H9 (cell line): Measurements from ENCODE around the gene TNFSF10. TPM values are rescaled to one million over a fixed set of nuclear protein-coding genes. Genes with fewer than 3 reads are reported as not detected.

ENCODE experiments used
- DNase-seq: peaks from one replicate; pipeline ENCODE4 v3.0.0-alpha.2; 2017
- H2AFZ ChIP-seq: one replicate; pipeline ENCODE4 v1.6.1; 2013; ENCODE audit warnings: mild to moderate bottlenecking, low read length, control low read depth, moderate library complexity
- H2AK5ac ChIP-seq: 2 replicates; pipeline ENCODE4 v1.6.1; 2013; ENCODE audit warnings: low read length, control low read depth, mixed read lengths; ENCODE audit not compliant: insufficient read length
- H2BK120ac ChIP-seq: one replicate; pipeline ENCODE4 v1.6.1; 2013; ENCODE audit warnings: low read depth, mild to moderate bottlenecking, low read length, control low read depth, inconsistent platforms; ENCODE audit not compliant: poor library complexity, severe bottlenecking
- H2BK12ac ChIP-seq: 2 replicates; pipeline ENCODE4 v1.6.1; 2013; ENCODE audit warnings: low read length, control low read depth, mixed read lengths, low read depth; ENCODE audit not compliant: insufficient read length
- H2BK15ac ChIP-seq: 2 replicates; pipeline ENCODE4 v1.6.1; 2013; ENCODE audit warnings: low read depth, low read length, control low read depth
- H2BK20ac ChIP-seq: one replicate; pipeline ENCODE4 v1.6.1; 2013; ENCODE audit warnings: low read depth, mild to moderate bottlenecking, low read length, control low read depth, inconsistent platforms; ENCODE audit not compliant: poor library complexity, severe bottlenecking
- H2BK5ac ChIP-seq: 2 replicates; pipeline ENCODE4 v1.6.1; 2013; ENCODE audit warnings: low read length, control low read depth, mixed read lengths; ENCODE audit not compliant: insufficient read length
- H3K14ac ChIP-seq: 2 replicates; pipeline ENCODE4 v1.6.1; 2013; ENCODE audit warnings: low read length, control low read depth; ENCODE audit not compliant: insufficient read depth
- H3K18ac ChIP-seq: 2 replicates; pipeline ENCODE4 v1.6.1; 2013; ENCODE audit warnings: low read depth, mild to moderate bottlenecking, mixed read lengths, low read length, control low read depth; ENCODE audit not compliant: insufficient read length
- H3K23ac ChIP-seq: 2 replicates; pipeline ENCODE4 v1.6.1; 2013; ENCODE audit warnings: low read length, control low read depth, mixed read lengths, low read depth; ENCODE audit not compliant: insufficient read length
- H3K23me2 ChIP-seq: 2 replicates; pipeline ENCODE4 v1.6.1; 2013; ENCODE audit warnings: low read depth, mild to moderate bottlenecking, mixed read lengths, low read length, control low read depth; ENCODE audit not compliant: insufficient read length, poor library complexity, severe bottlenecking
- H3K27ac ChIP-seq: 2 replicates; pipeline ENCODE4 v1.5.1; 2013; ENCODE audit warnings: low read length, control low read depth, mixed read lengths, low read depth; ENCODE audit not compliant: insufficient read length
- H3K27me3 ChIP-seq: 2 replicates; pipeline ENCODE4 v1.6.1; 2013; ENCODE audit warnings: low read length, control low read depth, inconsistent platforms; ENCODE audit not compliant: insufficient read depth
- H3K4ac ChIP-seq: 2 replicates; pipeline ENCODE4 v1.6.1; 2013; ENCODE audit warnings: low read depth, mild to moderate bottlenecking, control low read depth, inconsistent platforms, low read length, moderate library complexity
- H3K4me1 ChIP-seq: 2 replicates; pipeline ENCODE4 v1.6.1; 2013; ENCODE audit warnings: low read length, control low read depth, inconsistent platforms; ENCODE audit not compliant: insufficient read depth
- H3K4me2 ChIP-seq: 2 replicates; pipeline ENCODE4 v1.6.1; 2013; ENCODE audit warnings: low read length, control low read depth, mixed read lengths; ENCODE audit not compliant: insufficient read length, insufficient read depth
- H3K56ac ChIP-seq: 2 replicates; pipeline ENCODE4 v1.6.1; 2013; ENCODE audit warnings: low read depth, mild to moderate bottlenecking, mixed read lengths, low read length, control low read depth; ENCODE audit not compliant: insufficient read length
- H3K79me1 ChIP-seq: 2 replicates; pipeline ENCODE4 v1.6.1; 2013; ENCODE audit warnings: low read depth, mild to moderate bottlenecking, moderate library complexity, low read length, control low read depth, inconsistent platforms; ENCODE audit not compliant: insufficient read depth, poor library complexity, severe bottlenecking
- H3K79me2 ChIP-seq: 2 replicates; pipeline ENCODE4 v1.6.1; 2013; ENCODE audit warnings: low read length, control low read depth, inconsistent platforms; ENCODE audit not compliant: insufficient read depth
- H3K9ac ChIP-seq: 2 replicates; pipeline ENCODE4 v1.6.1; 2013; ENCODE audit warnings: low read length, control low read depth, mixed read lengths; ENCODE audit not compliant: insufficient read length; ENCODE audit errors: extremely low read depth
- H3K9me3 ChIP-seq: one replicate; pipeline ENCODE4 v1.6.1; 2013; ENCODE audit warnings: low read depth, low read length, inconsistent platforms; ENCODE audit not compliant: control insufficient read depth
- H3T11ph ChIP-seq: one replicate; pipeline ENCODE4 v1.6.1; 2013; ENCODE audit warnings: mild to moderate bottlenecking, low read length, control low read depth, inconsistent platforms
- H4K20me1 ChIP-seq: one replicate; pipeline ENCODE4 v1.6.1; 2013; ENCODE audit not compliant: control insufficient read depth, insufficient read length, insufficient read depth
- H4K5ac ChIP-seq: 2 replicates; pipeline ENCODE4 v1.6.1; 2013; ENCODE audit warnings: low read depth, mild to moderate bottlenecking, mixed read lengths, low read length, control low read depth; ENCODE audit not compliant: insufficient read length
- H4K8ac ChIP-seq: replicated peaks from 2 replicates; pipeline ENCODE4 v1.6.1; 2013; ENCODE audit warnings: low read length, control low read depth, mixed read lengths, low read depth; ENCODE audit not compliant: insufficient read length
- H4K91ac ChIP-seq: 2 replicates; pipeline ENCODE4 v1.6.1; 2013; ENCODE audit warnings: low read depth, mild to moderate bottlenecking, moderate library complexity, mixed read lengths, low read length, control low read depth; ENCODE audit not compliant: insufficient read length
- H3K27ac Mint-ChIP-seq, 3 experiments: 2 replicates in 2 of 3; 3 replicates in 1 of 3; pipeline ENCODE4 v1.8.0; 2020 to 2021; ENCODE audit warnings: mixed read lengths in 3 of 3, mild to moderate bottlenecking in 1 of 3, moderate library complexity in 1 of 3
- H3K27me3 Mint-ChIP-seq: 2 replicates; pipeline ENCODE4 v1.8.0; 2021; ENCODE audit warnings: low read depth, mild to moderate bottlenecking, moderate library complexity, mixed read lengths
- H3K36me3 Mint-ChIP-seq, 3 experiments: 2 replicates in 2 of 3; 3 replicates in 1 of 3; pipeline ENCODE4 v1.8.0; 2020 to 2021; ENCODE audit warnings: low read depth in 3 of 3, mixed read lengths in 3 of 3; ENCODE audit not compliant: insufficient read depth in 1 of 3
- H3K4me1 Mint-ChIP-seq, 2 experiments: 2 replicates each; pipeline ENCODE4 v1.8.0; 2020; ENCODE audit warnings: mixed read lengths in 2 of 2
- H3K4me3 Mint-ChIP-seq, 2 experiments: 2 replicates in 1 of 2; 3 replicates in 1 of 2; pipeline ENCODE4 v1.8.0; 2020 to 2021; ENCODE audit warnings: mild to moderate bottlenecking in 2 of 2, mixed read lengths in 2 of 2, moderate library complexity in 1 of 2
- H3K9me3 Mint-ChIP-seq, 2 experiments: 2 replicates in 1 of 2; 3 replicates in 1 of 2; pipeline ENCODE4 v1.8.0; 2020; ENCODE audit warnings: mild to moderate bottlenecking in 2 of 2, mixed read lengths in 2 of 2, moderate library complexity in 1 of 2
- WGBS: extraction: QIAGEN DNeasy Blood & Tissue Kit; methylation state at CpG from one replicate; pipeline ENCODE4 v1.1.7; 2013; ENCODE audit warnings: missing lambda C conversion rate, low lambda C conversion rate, mixed read lengths; ENCODE audit not compliant: insufficient read length; ENCODE audit errors: extremely low coverage; 5-methylcytosine and 5-hydroxymethylcytosine counted together
- total RNA-seq: library from RNA; stranded (reverse); gene quantifications from 2 replicates; pipeline ENCODE4 v1.2.1, GENCODE V29; 2021
- TF ChIP-seq, protein P1 (sequence below): fragments of 200-600 bp; sonication (generic); conservative IDR thresholded peaks from 3 replicates; pipeline ENCODE4 v1.8.0; 2021; ENCODE audit warnings: antibody characterized with exemption, mild to moderate bottlenecking

TNFSF10 gene
- total RNA-seq, 1 experiment from 2014 or later = not detected

GRCh38 chr3:172569128-172570008 lies 46.1 kb upstream of the TNFSF10 start:
- H3K4me1 Mint-ChIP-seq = no peaks in the 10 kb centered on the region
- Histone ChIP-seq H4K91ac (no peak overlapping the region), H2BK12ac (no peak overlapping the region), H3T11ph (no peak overlapping the region), H3K56ac (no peak overlapping the region), H3K79me1 (no peaks in the 10 kb centered on the region), H3K18ac (no peak overlapping the region), H2BK15ac (no peak overlapping the region), H2BK120ac (no peak overlapping the region), H3K4me2 (no peak overlapping the region), H3K9ac (no peak overlapping the region), H3K79me2 (no peaks in the 10 kb centered on the region), H2AK5ac (no peak overlapping the region), H3K27ac (no peak overlapping the region), H4K5ac (no peak overlapping the region), H2BK5ac (no peak overlapping the region), H2BK20ac (no peak overlapping the region), H4K20me1 (no peaks in the 10 kb centered on the region), H3K27me3 (no peaks in the 10 kb centered on the region), H3K4me1 (no peaks in the 10 kb centered on the region), H3K9me3 (no peaks in the 10 kb centered on the region), H3K4ac (no peak overlapping the region), H4K8ac (no peak overlapping the region), H3K23ac (no peak overlapping the region), H3K23me2 (no peaks in the 10 kb centered on the region), H2AFZ (no peak overlapping the region), H3K14ac (no peak overlapping the region)
- H3K27ac Mint-ChIP-seq = no peak overlapping the region
- no peak overlapping the region for H3K4me3 Mint-ChIP-seq
- DNase-seq = no peak
- TF ChIP-seq, protein P1, sequence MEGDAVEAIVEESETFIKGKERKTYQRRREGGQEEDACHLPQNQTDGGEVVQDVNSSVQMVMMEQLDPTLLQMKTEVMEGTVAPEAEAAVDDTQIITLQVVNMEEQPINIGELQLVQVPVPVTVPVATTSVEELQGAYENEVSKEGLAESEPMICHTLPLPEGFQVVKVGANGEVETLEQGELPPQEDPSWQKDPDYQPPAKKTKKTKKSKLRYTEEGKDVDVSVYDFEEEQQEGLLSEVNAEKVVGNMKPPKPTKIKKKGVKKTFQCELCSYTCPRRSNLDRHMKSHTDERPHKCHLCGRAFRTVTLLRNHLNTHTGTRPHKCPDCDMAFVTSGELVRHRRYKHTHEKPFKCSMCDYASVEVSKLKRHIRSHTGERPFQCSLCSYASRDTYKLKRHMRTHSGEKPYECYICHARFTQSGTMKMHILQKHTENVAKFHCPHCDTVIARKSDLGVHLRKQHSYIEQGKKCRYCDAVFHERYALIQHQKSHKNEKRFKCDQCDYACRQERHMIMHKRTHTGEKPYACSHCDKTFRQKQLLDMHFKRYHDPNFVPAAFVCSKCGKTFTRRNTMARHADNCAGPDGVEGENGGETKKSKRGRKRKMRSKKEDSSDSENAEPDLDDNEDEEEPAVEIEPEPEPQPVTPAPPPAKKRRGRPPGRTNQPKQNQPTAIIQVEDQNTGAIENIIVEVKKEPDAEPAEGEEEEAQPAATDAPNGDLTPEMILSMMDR = no peak
- H3K27me3 Mint-ChIP-seq = peaks cover 2% of the 10 kb centered on the region
- H3K36me3 Mint-ChIP-seq = peaks cover 0 to 6% (median 0%) of the 10 kb centered on the region in 3 experiments; a peak in 1 of 7 replicates
- no CpG with 5 or more reads among the region's 4 CpGs for WGBS
- peaks cover 7 to 11% of the 10 kb centered on the region in 2 experiments; a peak in 1 of 5 replicates for H3K9me3 Mint-ChIP-seq
